SH-SY5Y (cell line): ENCODE data around the gene OR1I1.

ENCODE experiments used
- GATA2 ChIP-seq: IDR thresholded peaks from 2 replicates; pipeline ENCODE4 v1.6.1; 2011; ENCODE audit warnings: mild to moderate bottlenecking, low read depth, low read length
- GATA3 ChIP-seq: IDR thresholded peaks from 2 replicates; pipeline ENCODE4 v1.6.1; 2011; ENCODE audit warnings: low read depth, mild to moderate bottlenecking, low read length, moderate library complexity

GRCh38 chr19:15042003-15042402, 40.0 kb upstream of the OR1I1 start:
- no peak for TF ChIP-seq GATA2
- TF ChIP-seq GATA3, result no peak
